IMR-90 (cell line): ENCODE results near the gene ALDOA. TPM values are rescaled to one million over a fixed set of nuclear protein-coding genes. Genes with fewer than 3 reads are reported as not detected.

Source experiments
- ATAC-seq: fragments of 200-7000 bp; cut with Tn5 transposase; 2 replicates; pipeline ENCODE4 v1.9.1; 2020; ENCODE audit warnings: low read depth, mild to moderate bottlenecking, moderate library complexity
- BruUV-seq: library from RNA; stranded (reverse); fragments of 400-500 nt; replicated peaks from 2 replicates; lab custom pipeline; 2021; lab: Mats Ljungman, UMichigan
- CTCF ChIA-PET: fragments of 300-600 bp; formaldehyde crosslinking; extraction: SDS; loops from one replicate; lab custom pipeline; 2021; ENCODE audit warnings: antibody characterized with exemption; lab: Yijun Ruan, JAX
- POLR2A ChIA-PET: fragments of 300-600 bp; sonication (Branson Sonifier 250); formaldehyde crosslinking; loops from one replicate; lab custom pipeline; 2022; ENCODE audit warnings: antibody characterized with exemption; ENCODE audit not compliant: unreplicated experiment; lab: Charles Lee
- DNase-seq: peaks from one replicate; pipeline ENCODE4 v3.0.0; 2013
- H2AFZ ChIP-seq: replicated peaks from 2 replicates; pipeline ENCODE3; 2013; ENCODE audit warnings: low read length, mild to moderate bottlenecking; ENCODE audit not compliant: poor library complexity
- H2AK5ac ChIP-seq: 2 replicates; pipeline ENCODE4 v1.6.1; 2013; ENCODE audit warnings: low read depth, low read length, inconsistent platforms
- H2AK9ac ChIP-seq: replicated peaks from 2 replicates; pipeline ENCODE3; 2013; ENCODE audit warnings: mild to moderate bottlenecking, low read depth, low read length, moderate library complexity; ENCODE audit not compliant: poor library complexity
- H2BK120ac ChIP-seq: 2 replicates; pipeline ENCODE4 v1.6.1; 2013; ENCODE audit warnings: low read depth, low read length, inconsistent platforms
- H2BK15ac ChIP-seq: 3 replicates; pipeline ENCODE4 v1.6.1; 2013; ENCODE audit warnings: low read depth, low read length, inconsistent platforms
- H2BK20ac ChIP-seq: 2 replicates; pipeline ENCODE4 v1.6.1; 2013; ENCODE audit warnings: low read depth, mild to moderate bottlenecking, inconsistent platforms, low read length, moderate library complexity
- H2BK5ac ChIP-seq: 2 replicates; pipeline ENCODE4 v1.6.1; 2013; ENCODE audit warnings: mild to moderate bottlenecking, low read depth, low read length, inconsistent platforms; ENCODE audit not compliant: poor library complexity, severe bottlenecking
- H3K14ac ChIP-seq: replicated peaks from 2 replicates; pipeline ENCODE4 v1.6.1; 2013; ENCODE audit warnings: low read depth, low read length, inconsistent platforms
- H3K18ac ChIP-seq: 2 replicates; pipeline ENCODE4 v1.6.1; 2013; ENCODE audit warnings: low read depth, low read length, control low read depth
- H3K23ac ChIP-seq: 2 replicates; pipeline ENCODE4 v1.6.1; 2013; ENCODE audit warnings: low read depth, low read length, inconsistent platforms
- H3K27ac ChIP-seq: 2 replicates; pipeline ENCODE4 v1.5.1; 2013; ENCODE audit warnings: mild to moderate bottlenecking, control low read depth, low read length; ENCODE audit not compliant: insufficient read depth
- H3K27me3 ChIP-seq: 2 replicates; pipeline ENCODE4 v1.6.1; 2013; ENCODE audit warnings: low read length; ENCODE audit not compliant: control insufficient read depth, insufficient read depth
- H3K36me3 ChIP-seq: 2 replicates; pipeline ENCODE4 v1.6.1; 2013; ENCODE audit warnings: low read length, mixed read lengths; ENCODE audit not compliant: control insufficient read depth, insufficient read depth
- H3K4ac ChIP-seq: 2 replicates; pipeline ENCODE4 v1.6.1; 2013; ENCODE audit warnings: low read depth, low read length, inconsistent platforms
- H3K4me1 ChIP-seq: 2 replicates; pipeline ENCODE4 v1.6.1; 2013; ENCODE audit warnings: low read length, mixed read lengths; ENCODE audit not compliant: control insufficient read depth, insufficient read depth
- H3K4me2 ChIP-seq: 2 replicates; pipeline ENCODE4 v1.6.1; 2013; ENCODE audit warnings: low read depth, mild to moderate bottlenecking, control low read depth, low read length, moderate library complexity
- H3K4me3 ChIP-seq: 2 replicates; pipeline ENCODE4 v1.5.1; 2013; ENCODE audit warnings: low read depth, mild to moderate bottlenecking, control low read depth, low read length, moderate library complexity; ENCODE audit not compliant: insufficient read depth
- H3K56ac ChIP-seq: 2 replicates; pipeline ENCODE4 v1.6.1; 2013; ENCODE audit warnings: low read length, inconsistent platforms; ENCODE audit not compliant: insufficient read depth; ENCODE audit errors: extremely low read depth
- H3K79me1 ChIP-seq, 2 experiments: 2 replicates each; pipeline ENCODE4 v1.6.1; 2013; ENCODE audit warnings: low read length in 2 of 2, inconsistent platforms in 1 of 2, low read depth in 1 of 2
- H3K9ac ChIP-seq: 2 replicates; pipeline ENCODE4 v1.6.1; 2013; ENCODE audit warnings: low read depth, low read length, control low read depth
- H3K9me1 ChIP-seq: 2 replicates; pipeline ENCODE4 v1.6.1; 2013; ENCODE audit warnings: low read length, inconsistent platforms; ENCODE audit not compliant: insufficient read depth
- H3K9me3 ChIP-seq: 2 replicates; pipeline ENCODE4 v1.6.1; 2013; ENCODE audit warnings: low read length; ENCODE audit not compliant: control insufficient read depth, insufficient read depth
- H4K20me1 ChIP-seq: 2 replicates; pipeline ENCODE4 v1.6.1; 2013; ENCODE audit warnings: low read length, inconsistent platforms; ENCODE audit not compliant: insufficient read depth
- H4K5ac ChIP-seq: 2 replicates; pipeline ENCODE4 v1.6.1; 2013; ENCODE audit warnings: mild to moderate bottlenecking, low read depth, low read length, control low read depth
- H4K8ac ChIP-seq, 2 experiments: 2 replicates each; pipeline ENCODE4 v1.6.1; 2013; ENCODE audit warnings: low read depth in 2 of 2, low read length in 2 of 2, control low read depth in 1 of 2, inconsistent platforms in 1 of 2
- H4K91ac ChIP-seq: 2 replicates; pipeline ENCODE4 v1.6.1; 2013; ENCODE audit warnings: low read depth, low read length, inconsistent platforms; ENCODE audit not compliant: insufficient read depth
- BHLHE40 ChIP-seq: fragments of 150-350 bp; IDR thresholded peaks from 2 replicates; pipeline ENCODE4 v1.6.1; 2016; ENCODE audit warnings: mild to moderate bottlenecking, low read depth, low read length
- CHD1 ChIP-seq: IDR thresholded peaks from 2 replicates; pipeline ENCODE4 v1.6.1; 2012; ENCODE audit warnings: low read depth, low read length, improper control_type of control experiment
- MAFK ChIP-seq: IDR thresholded peaks from 2 replicates; pipeline ENCODE4 v1.6.1; 2012; ENCODE audit warnings: low read depth, low read length, improper control_type of control experiment
- MAZ ChIP-seq: IDR thresholded peaks from 2 replicates; pipeline ENCODE4 v1.6.1; 2012; ENCODE audit warnings: low read depth, mild to moderate bottlenecking, low read length, improper control_type of control experiment, moderate library complexity, borderline replicate concordance
- MXI1 ChIP-seq: IDR thresholded peaks from 2 replicates; pipeline ENCODE4 v1.6.1; 2012; ENCODE audit warnings: low read depth, mild to moderate bottlenecking, low read length, moderate library complexity, borderline replicate concordance
- NFE2L2 ChIP-seq: fragments of 150-350 bp; IDR thresholded peaks from 2 replicates; pipeline ENCODE4 v1.6.1; 2016; ENCODE audit warnings: low read depth, mild to moderate bottlenecking, low read length
- POLR2A ChIP-seq: IDR thresholded peaks from 2 replicates; pipeline ENCODE4 v1.6.1; 2012; ENCODE audit warnings: mild to moderate bottlenecking, low read depth, low read length
- RCOR1 ChIP-seq: IDR thresholded peaks from 2 replicates; pipeline ENCODE4 v1.6.1; 2012; ENCODE audit warnings: mild to moderate bottlenecking, low read length, improper control_type of control experiment; ENCODE audit not compliant: insufficient replicate concordance
- RFX5 ChIP-seq: IDR thresholded peaks from 2 replicates; pipeline ENCODE4 v1.8.0; 2012; ENCODE audit warnings: low read depth, mild to moderate bottlenecking, low read length, moderate library complexity
- SMC3 ChIP-seq: fragments of 150-350 bp; IDR thresholded peaks from 2 replicates; pipeline ENCODE4 v1.6.1; 2016; ENCODE audit warnings: low read depth, mild to moderate bottlenecking, antibody characterized with exemption, low read length, moderate library complexity
- WGBS, 2 experiments: methylation state at CpG; one replicate each; pipeline versions ENCODE4 v1.1.5 to v1.1.7; 2013; ENCODE audit warnings: missing lambda C conversion rate in 2 of 2; ENCODE audit not compliant: insufficient read length in 1 of 2; ENCODE audit errors: extremely low coverage in 2 of 2; 5-methylcytosine and 5-hydroxymethylcytosine counted together
- dilution Hi-C: fragments of 300-500 bp; cut with HindIII; formaldehyde crosslinking; loops from one replicate; pipeline ENCODE4 v1.14.3; 2018; ENCODE audit warnings: low sequenced_read_pairs; ENCODE audit not compliant: unreplicated experiment
- in situ Hi-C: fragments of 300-500 bp; cut with MboI; formaldehyde crosslinking; loops from 3 replicates; pipeline ENCODE4 v1.14.3; 2019; ENCODE audit warnings: low sequenced_read_pairs, inconsistent platforms, mixed read lengths
- intact Hi-C: fragments of 100-400 bp; cut with micrococcal nuclease; formaldehyde crosslinking; loops from 2 replicates; pipeline ENCODE4 v1.10.0; 2022
- polyA plus RNA-seq, 3 experiments: library from polyadenylated mRNA; depleted of rRNA; stranded (reverse); fragments of >200 nt; gene quantifications; 2 replicates each; pipeline ENCODE4 v1.2.3, GENCODE V29; 2012; ENCODE audit warnings: low replicate concordance in 1 of 3
- total RNA-seq: library from RNA; depleted of rRNA; stranded (reverse); fragments of >200 nt; gene quantifications from 2 replicates; pipeline ENCODE4 v1.2.3, GENCODE V29; 2012
- TF ChIP-seq, protein P1 (sequence below): conservative IDR thresholded peaks from 2 replicates; pipeline ENCODE4 v1.5.1; 2012; ENCODE audit warnings: mild to moderate bottlenecking, low read depth, low read length, improper control_type of control experiment
- TF ChIP-seq, protein P2 (sequence below): fragments of 150-350 bp; IDR thresholded peaks from 2 replicates; pipeline ENCODE4 v1.6.1; 2017; ENCODE audit warnings: mild to moderate bottlenecking, antibody characterized with exemption, low read length, low read depth

Gene ALDOA
- total and polyA plus RNA-seq, 2 of the 4 experiments (the other 2 are of a cell fraction): 1,697 to 1,990 TPM

DNA sequence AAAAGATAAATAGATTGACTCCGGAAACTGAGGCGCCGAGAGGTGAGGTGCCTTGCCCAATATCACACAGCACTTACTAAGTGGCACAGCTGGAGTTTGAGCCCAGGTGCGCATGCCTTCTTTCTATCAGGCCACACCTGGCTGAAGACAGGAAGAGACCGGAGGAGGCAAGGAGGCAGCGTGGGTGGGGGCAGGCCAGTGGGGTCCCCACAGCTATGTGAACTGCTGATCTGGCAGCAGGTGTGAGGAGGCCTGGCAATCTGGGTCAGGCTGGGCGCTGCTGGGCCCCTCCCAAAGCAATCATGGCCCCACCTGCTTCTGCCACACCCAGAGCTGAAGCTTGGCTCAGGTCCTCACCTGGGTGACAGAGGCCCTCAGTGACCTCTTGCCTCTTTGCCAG lies 49.7 kb downstream of the ALDOA start:
- Histone ChIP-seq H3K56ac (no peak overlapping the region), H3K4ac (no peak overlapping the region), H2AFZ (no peak overlapping the region), H3K9ac (no peak overlapping the region), H3K27ac (no peak overlapping the region), H2AK5ac (no peak overlapping the region), H3K18ac (no peak overlapping the region), H4K91ac (no peak overlapping the region), H3K9me1 (peaks cover 3% of the 10 kb centered on the region; the same call in 1 of the 2 replicates), H2BK20ac (no peak overlapping the region), H3K14ac (no peak overlapping the region), H3K23ac (no peak overlapping the region), H3K4me3 (no peak overlapping the region), H2AK9ac (no peak overlapping the region), H2BK5ac (no peak overlapping the region), H3K79me1 (no peaks in the 10 kb centered on the region; a peak in 1 of 4 replicates), H3K27me3 (no peaks in the 10 kb centered on the region), H3K4me1 (no peaks in the 10 kb centered on the region; the same call in 1 of the 2 replicates), H4K20me1 (no peaks in the 10 kb centered on the region), H3K36me3 (peaks cover 48% of the 10 kb centered on the region), H4K5ac (no peak overlapping the region), H3K9me3 (no peaks in the 10 kb centered on the region), H2BK15ac (no peak overlapping the region), H3K4me2 (no peak overlapping the region), H2BK120ac (no peak overlapping the region), H4K8ac (no peak overlapping the region)
- no TSS peak for BruUV-seq
- DNase-seq: no peak
- in situ Hi-C loops: no loop called here
- WGBS, 2 experiments: no CpG with 5 or more reads among the region's 7 CpGs
- TF ChIP-seq RFX5 (no peak), BHLHE40 (no peak), POLR2A (no peak), RCOR1 (no peak), NFE2L2 (no peak), MXI1 (no peak), CHD1 (no peak), MAZ (no peak), SMC3 (no peak), MAFK (no peak)
- TF ChIP-seq, protein P1, sequence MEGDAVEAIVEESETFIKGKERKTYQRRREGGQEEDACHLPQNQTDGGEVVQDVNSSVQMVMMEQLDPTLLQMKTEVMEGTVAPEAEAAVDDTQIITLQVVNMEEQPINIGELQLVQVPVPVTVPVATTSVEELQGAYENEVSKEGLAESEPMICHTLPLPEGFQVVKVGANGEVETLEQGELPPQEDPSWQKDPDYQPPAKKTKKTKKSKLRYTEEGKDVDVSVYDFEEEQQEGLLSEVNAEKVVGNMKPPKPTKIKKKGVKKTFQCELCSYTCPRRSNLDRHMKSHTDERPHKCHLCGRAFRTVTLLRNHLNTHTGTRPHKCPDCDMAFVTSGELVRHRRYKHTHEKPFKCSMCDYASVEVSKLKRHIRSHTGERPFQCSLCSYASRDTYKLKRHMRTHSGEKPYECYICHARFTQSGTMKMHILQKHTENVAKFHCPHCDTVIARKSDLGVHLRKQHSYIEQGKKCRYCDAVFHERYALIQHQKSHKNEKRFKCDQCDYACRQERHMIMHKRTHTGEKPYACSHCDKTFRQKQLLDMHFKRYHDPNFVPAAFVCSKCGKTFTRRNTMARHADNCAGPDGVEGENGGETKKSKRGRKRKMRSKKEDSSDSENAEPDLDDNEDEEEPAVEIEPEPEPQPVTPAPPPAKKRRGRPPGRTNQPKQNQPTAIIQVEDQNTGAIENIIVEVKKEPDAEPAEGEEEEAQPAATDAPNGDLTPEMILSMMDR: no peak
- TF ChIP-seq, protein P2, sequence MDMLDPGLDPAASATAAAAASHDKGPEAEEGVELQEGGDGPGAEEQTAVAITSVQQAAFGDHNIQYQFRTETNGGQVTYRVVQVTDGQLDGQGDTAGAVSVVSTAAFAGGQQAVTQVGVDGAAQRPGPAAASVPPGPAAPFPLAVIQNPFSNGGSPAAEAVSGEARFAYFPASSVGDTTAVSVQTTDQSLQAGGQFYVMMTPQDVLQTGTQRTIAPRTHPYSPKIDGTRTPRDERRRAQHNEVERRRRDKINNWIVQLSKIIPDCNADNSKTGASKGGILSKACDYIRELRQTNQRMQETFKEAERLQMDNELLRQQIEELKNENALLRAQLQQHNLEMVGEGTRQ: no peak
- intact Hi-C loops: no loop called here
- dilution Hi-C loops: no loop called here
- ChIA-PET CTCF (no interaction called here), POLR2A (no interaction called here)
- no peak for ATAC-seq
